Osteoblast (primary cell): ENCODE measurements around the gene MRPL34. TPM values are rescaled to one million over a fixed set of nuclear protein-coding genes. Genes with fewer than 3 reads are reported as not detected.

Experiments
- DNase-seq: peaks from one replicate; pipeline ENCODE4 v3.0.0; 2011; ENCODE audit warnings: low spot score, mixed read lengths; ENCODE audit not compliant: insufficient read length; ENCODE audit errors: missing footprints
- H2AFZ ChIP-seq: 2 replicates; pipeline ENCODE4 v1.6.0; 2011; ENCODE audit warnings: mild to moderate bottlenecking, low read length
- H3K27ac ChIP-seq: 2 replicates; pipeline ENCODE4 v1.5.1; 2011; ENCODE audit warnings: mild to moderate bottlenecking, low read depth, low read length, moderate library complexity
- H3K27me3 ChIP-seq: 2 replicates; pipeline ENCODE4 v1.6.0; 2012; ENCODE audit warnings: mild to moderate bottlenecking, control low read depth, inconsistent platforms, low read length, moderate library complexity; ENCODE audit not compliant: insufficient read depth
- H3K36me3 ChIP-seq: 2 replicates; pipeline ENCODE4 v1.5.1; 2011; ENCODE audit warnings: mild to moderate bottlenecking, low read length, control low read depth, moderate library complexity; ENCODE audit not compliant: insufficient read depth
- H3K4me1 ChIP-seq: 2 replicates; pipeline ENCODE4 v1.5.1; 2011; ENCODE audit warnings: mild to moderate bottlenecking, low read length, control low read depth, moderate library complexity; ENCODE audit not compliant: insufficient read depth
- H3K4me2 ChIP-seq: 2 replicates; pipeline ENCODE4 v1.6.0; 2011; ENCODE audit warnings: mild to moderate bottlenecking, low read length; ENCODE audit not compliant: insufficient read depth
- H3K4me3 ChIP-seq: fragments of 200-600 bp; sonication (generic); 3 replicates; pipeline ENCODE4 v1.5.1; 2012; ENCODE audit warnings: mild to moderate bottlenecking, low read length, inconsistent platforms; ENCODE audit not compliant: insufficient read depth
- H3K79me2 ChIP-seq: 2 replicates; pipeline ENCODE4 v1.6.0; 2012; ENCODE audit warnings: mild to moderate bottlenecking, low read length, control low read depth, inconsistent platforms; ENCODE audit not compliant: insufficient read depth
- H3K9me3 ChIP-seq: 2 replicates; pipeline ENCODE4 v1.5.1; 2011; ENCODE audit warnings: low read depth, low read length, control low read depth
- H4K20me1 ChIP-seq: 2 replicates; pipeline ENCODE4 v1.6.0; 2012; ENCODE audit warnings: mild to moderate bottlenecking, low read length, control low read depth; ENCODE audit not compliant: insufficient read depth
- CTCF ChIP-seq: IDR thresholded peaks from 2 replicates; pipeline ENCODE4 v1.5.1; 2011; ENCODE audit warnings: mild to moderate bottlenecking, low read depth, low read length, moderate library complexity; ENCODE audit errors: extremely low read depth
- total RNA-seq: library from RNA; depleted of rRNA; stranded (reverse); fragments of >200 nt; gene quantifications from 2 replicates; pipeline ENCODE4 v1.2.3, GENCODE V29; 2012

Gene MRPL34
- total RNA-seq, 1 donor: 40.5 TPM

- peak within 1 kb of the TSS; percentile 95 for H3K4me2 ChIP-seq
- TF ChIP-seq CTCF: no peak
- peak within 1 kb of the TSS; percentile 47 for H3K27ac ChIP-seq
- peak; percentile 100 for DNase-seq
- H3K9me3 ChIP-seq: no peaks in the 10 kb centered on the region
- H3K27me3 ChIP-seq: no peaks in the 10 kb centered on the region
- H4K20me1 ChIP-seq: no peaks in the 10 kb centered on the region
- no peaks in the 10 kb centered on the region for H3K36me3 ChIP-seq
- H3K4me3 ChIP-seq: peak within 1 kb of the TSS; percentile 84
- H3K79me2 ChIP-seq: no peaks in the 10 kb centered on the region
- peak within 1 kb of the TSS; percentile 91 for H2AFZ ChIP-seq
- peaks cover 23% of the 10 kb centered on the region for H3K4me1 ChIP-seq
Observed at GRCh38 chr19:17336872-17337674, 31.4 kb downstream of the MRPL34 start, which contains the start of gene GTPBP3. TSS of gene GTPBP3 (plus strand) at chr19:17337553. CDS start at chr19:17337612, 59 bp downstream.

GRCh38 chr19:17337675-17338432 lies 32.2 kb downstream of the MRPL34 start:
- Histone ChIP-seq H3K27ac (peak overlapping the region; percentile 40), H3K36me3 (no peaks in the 10 kb centered on the region), H3K4me3 (peak overlapping the region; percentile 84), H3K27me3 (no peaks in the 10 kb centered on the region), H2AFZ (peak overlapping the region; percentile 91), H4K20me1 (no peaks in the 10 kb centered on the region), H3K79me2 (no peaks in the 10 kb centered on the region), H3K4me2 (peak overlapping the region; percentile 95), H3K9me3 (no peaks in the 10 kb centered on the region), H3K4me1 (peaks cover 23% of the 10 kb centered on the region)
- peak; percentile 93 for DNase-seq
- no peak for TF ChIP-seq CTCF

GRCh38 chr19:17338433-17339078 lies 32.9 kb downstream of the MRPL34 start:
- no peaks in the 10 kb centered on the region for H4K20me1 ChIP-seq
- H3K36me3 ChIP-seq: no peaks in the 10 kb centered on the region
- no peak for TF ChIP-seq CTCF
- no peak overlapping the region for H2AFZ ChIP-seq
- H3K4me1 ChIP-seq: peaks cover 23% of the 10 kb centered on the region
- no peaks in the 10 kb centered on the region for H3K79me2 ChIP-seq
- peak overlapping the region; percentile 95 for H3K4me2 ChIP-seq
- no peaks in the 10 kb centered on the region for H3K27me3 ChIP-seq
- no peaks in the 10 kb centered on the region for H3K9me3 ChIP-seq
- H3K4me3 ChIP-seq: peak overlapping the region; percentile 84
- H3K27ac ChIP-seq: no peak overlapping the region
- DNase-seq: peak; percentile 44
